ENCODE results near the gene RPRML.
"Not testable (repeated sequence)": the region's sequence is repeated elsewhere in the genome, so short reads cannot be mapped to it uniquely, and the experiment has no call there.

RPRML gene

GRCh38 chr17:46968224-46968834, 10.7 kb downstream of the RPRML start:
- ChIA-PET CTCF (interaction anchor here (0.8 kb wide), 1 partner anchor 101 kb away, joined by 3 read pairs; no protein-coding TSS in a partner anchor), POLR2A (ENCODE audit: low non-redundant PET) (no interaction called here)
- TF ChIP-seq CTCF (conservative IDR thresholded peaks at IDR 0.05; ENCODE audit: low read depth): no peak

GRCh38 chr17:46964315-46965265, 14.5 kb downstream of the RPRML start:
- ChIA-PET CTCF (interaction anchor here (0.6 kb wide), 2 partner anchors 121 to 1019 kb away, joined by 3 read pairs; no protein-coding TSS in a partner anchor), POLR2A (ENCODE audit: low non-redundant PET) (no interaction called here)
- DNase-seq (ENCODE audit: low spot score): no peak
- H3K27ac ChIP-seq: no peak overlapping the region
- TF ChIP-seq CTCF (conservative IDR thresholded peaks at IDR 0.05; ENCODE audit: low read depth): no peak

More at GRCh38 chr17:46968224-46968834, 10.7 kb downstream of the RPRML start:
- H3K27ac ChIP-seq: no peak overlapping the region
- DNase-seq (ENCODE audit: low spot score): no peak

- no peak for DNase-seq (ENCODE audit: low spot score)
- ChIA-PET POLR2A (ENCODE audit: low non-redundant PET) (no interaction called here), CTCF (no interaction called here)
- no peak overlapping the region for H3K27ac ChIP-seq
- TF ChIP-seq CTCF (conservative IDR thresholded peaks at IDR 0.05; ENCODE audit: low read depth): no peak
These were observed 15.5 kb downstream of the RPRML start for GRCh38 chr17:46963571-46963970.

GRCh38 chr17:46962374-46962790, 16.7 kb downstream of the RPRML start:
- ChIA-PET CTCF (no interaction called here), POLR2A (ENCODE audit: low non-redundant PET) (no interaction called here)
- H3K27ac ChIP-seq: no peak overlapping the region
- DNase-seq (ENCODE audit: low spot score): no peak
- no peak for TF ChIP-seq CTCF (conservative IDR thresholded peaks at IDR 0.05; ENCODE audit: low read depth)

GRCh38 chr17:46960152-46960551, 18.9 kb downstream of the RPRML start:
- DNase-seq (ENCODE audit: low spot score): no peak
- ChIA-PET CTCF (no interaction called here), POLR2A (ENCODE audit: low non-redundant PET) (no interaction called here)
- no peak overlapping the region for H3K27ac ChIP-seq
- TF ChIP-seq CTCF (conservative IDR thresholded peaks at IDR 0.05; ENCODE audit: low read depth): no peak

- DNase-seq (ENCODE audit: low spot score): no peak
- ChIA-PET CTCF (interaction anchor here (0.9 to 1.0 kb wide), 2 partner anchors 16 to 17 kb away, joined by 3 to 5 read pairs; no protein-coding TSS in a partner anchor), POLR2A (ENCODE audit: low non-redundant PET) (no interaction called here)
These were observed 20.9 kb downstream of the RPRML start for GRCh38 chr17:46958041-46958591.

GRCh38 chr17:46953191-46953590, 25.9 kb downstream of the RPRML start:
- H3K27ac ChIP-seq; POLR2A ChIA-PET (ENCODE audit: low non-redundant PET); DNase-seq (ENCODE audit: low spot score): not testable (repeated sequence)
- CTCF ChIA-PET: interaction anchor here (0.7 kb wide), 1 partner anchor 11 kb away, joined by 3 read pairs; no protein-coding TSS in a partner anchor

More at GRCh38 chr17:46958041-46958591, 20.9 kb downstream of the RPRML start:
- TF ChIP-seq CTCF (conservative IDR thresholded peaks at IDR 0.05; ENCODE audit: low read depth): no peak
- H3K27ac ChIP-seq: no peak overlapping the region
